ENCODE measurements around the gene WNT10A.

DNA sequence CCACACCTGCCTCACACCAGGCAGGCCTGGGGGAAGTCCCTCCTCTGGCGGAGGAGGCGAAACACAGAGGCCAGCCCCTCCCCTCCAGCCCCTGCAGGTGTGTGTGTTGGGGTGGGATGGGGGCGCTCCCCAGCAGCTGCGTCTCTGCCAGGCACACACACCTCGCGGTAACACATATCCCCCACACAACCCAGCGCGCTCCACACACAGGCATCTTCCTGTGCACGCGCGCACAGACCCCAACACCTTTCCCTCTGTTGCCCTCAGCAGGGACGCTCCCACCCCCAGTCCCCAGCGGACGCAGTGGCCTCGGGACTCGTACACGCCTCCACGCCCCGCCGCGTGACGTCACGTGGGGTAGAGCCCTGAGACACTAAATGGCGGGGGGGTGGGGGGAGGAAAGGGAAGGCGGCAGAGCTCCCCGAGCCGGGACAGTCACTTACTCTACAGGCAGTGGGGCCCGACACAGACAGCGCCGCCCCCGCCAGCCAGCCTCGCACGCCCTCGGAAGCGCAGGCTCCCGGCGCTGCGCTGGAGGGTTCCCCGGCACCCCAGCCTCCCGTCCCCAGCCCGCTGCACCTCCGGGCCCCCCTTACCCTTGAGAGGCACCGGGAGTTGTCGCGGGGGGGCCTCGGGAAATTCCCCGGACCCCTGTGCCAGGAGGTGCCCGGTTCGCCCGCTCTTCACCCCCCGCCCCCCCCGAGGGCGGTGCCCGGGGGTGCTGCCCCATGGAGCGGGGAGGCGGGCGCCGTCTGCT, at the start of gene WNT10A:
- TF ChIP-seq, protein P1, sequence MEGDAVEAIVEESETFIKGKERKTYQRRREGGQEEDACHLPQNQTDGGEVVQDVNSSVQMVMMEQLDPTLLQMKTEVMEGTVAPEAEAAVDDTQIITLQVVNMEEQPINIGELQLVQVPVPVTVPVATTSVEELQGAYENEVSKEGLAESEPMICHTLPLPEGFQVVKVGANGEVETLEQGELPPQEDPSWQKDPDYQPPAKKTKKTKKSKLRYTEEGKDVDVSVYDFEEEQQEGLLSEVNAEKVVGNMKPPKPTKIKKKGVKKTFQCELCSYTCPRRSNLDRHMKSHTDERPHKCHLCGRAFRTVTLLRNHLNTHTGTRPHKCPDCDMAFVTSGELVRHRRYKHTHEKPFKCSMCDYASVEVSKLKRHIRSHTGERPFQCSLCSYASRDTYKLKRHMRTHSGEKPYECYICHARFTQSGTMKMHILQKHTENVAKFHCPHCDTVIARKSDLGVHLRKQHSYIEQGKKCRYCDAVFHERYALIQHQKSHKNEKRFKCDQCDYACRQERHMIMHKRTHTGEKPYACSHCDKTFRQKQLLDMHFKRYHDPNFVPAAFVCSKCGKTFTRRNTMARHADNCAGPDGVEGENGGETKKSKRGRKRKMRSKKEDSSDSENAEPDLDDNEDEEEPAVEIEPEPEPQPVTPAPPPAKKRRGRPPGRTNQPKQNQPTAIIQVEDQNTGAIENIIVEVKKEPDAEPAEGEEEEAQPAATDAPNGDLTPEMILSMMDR (IDR thresholded peaks at IDR 0.05): no peak
- no peak for TF ChIP-seq POLR2A (IDR thresholded peaks at IDR 0.05)

Measured in vagina (tissue), 2 donors.